HG03139 (cell line): ENCODE data around the gene GNB4.

Experiments
- ATAC-seq: cut with Tn5 transposase; IDR thresholded peaks from one replicate; pipeline ENCODE4 v1.9.1; 2021; ENCODE audit not compliant: unreplicated experiment

Gene GNB4

DNA sequence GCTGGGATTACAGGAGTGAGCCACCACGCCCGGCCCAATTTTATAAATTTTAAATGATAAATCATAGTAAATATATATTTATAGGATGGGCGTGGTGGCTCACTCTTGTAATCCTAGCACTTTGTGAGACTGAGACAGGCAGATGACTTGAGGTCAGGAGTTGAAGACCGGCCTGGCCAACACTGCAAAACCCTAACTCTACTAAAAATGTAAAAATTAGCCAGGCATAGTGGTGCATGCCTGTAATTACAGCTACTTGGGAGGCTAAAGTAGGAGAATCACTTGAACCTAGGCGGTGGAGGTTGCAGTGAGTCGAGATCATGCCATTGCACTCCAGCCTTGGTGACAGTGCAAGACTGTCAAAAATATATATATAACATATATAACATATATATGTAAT is 77.3 kb downstream of the GNB4 start:
- no peak for ATAC-seq

GRCh38 chr3:179369621-179370020 is 81.6 kb downstream of the GNB4 start:
- no peak for ATAC-seq

DNA sequence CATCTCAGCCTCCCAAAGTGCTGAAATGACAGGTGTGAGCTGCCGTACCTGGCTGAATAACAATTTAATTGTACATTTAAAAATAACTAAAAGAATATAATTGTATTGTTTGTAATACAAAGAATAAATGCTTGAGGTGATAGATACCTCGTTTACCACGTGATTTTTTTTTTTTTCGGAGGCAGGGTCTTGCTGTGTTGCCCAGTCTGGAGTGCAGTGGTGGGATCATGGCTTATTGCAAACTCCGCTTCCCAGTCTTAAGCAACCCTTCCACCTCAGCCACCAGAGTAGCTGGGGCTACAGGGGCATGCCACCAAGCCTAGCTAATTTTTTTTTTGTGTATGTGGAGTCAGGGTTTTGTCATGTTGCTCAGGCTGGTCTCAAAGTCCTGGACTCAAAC is 87.9 kb downstream of the GNB4 start:
- ATAC-seq: no peak

DNA sequence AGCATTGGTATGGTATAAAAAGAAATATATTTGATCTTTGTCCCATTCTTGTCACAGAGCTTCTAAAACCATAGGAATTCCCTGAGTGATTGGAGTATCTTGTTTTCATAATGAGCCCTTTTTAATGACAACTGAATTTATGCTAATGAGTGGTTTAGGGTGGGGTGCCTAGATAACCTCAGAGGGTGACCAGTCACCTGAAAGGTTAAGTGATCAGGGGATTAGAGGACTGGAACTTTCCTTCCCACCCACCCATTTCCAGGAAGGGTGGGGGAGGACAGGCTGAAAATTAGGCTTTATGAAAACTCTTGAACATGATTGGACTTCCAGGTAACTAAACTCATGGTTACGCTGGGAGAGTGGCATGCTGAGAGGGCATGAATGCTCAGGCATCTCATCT is 95.3 kb downstream of the GNB4 start:
- ATAC-seq: no peak

DNA sequence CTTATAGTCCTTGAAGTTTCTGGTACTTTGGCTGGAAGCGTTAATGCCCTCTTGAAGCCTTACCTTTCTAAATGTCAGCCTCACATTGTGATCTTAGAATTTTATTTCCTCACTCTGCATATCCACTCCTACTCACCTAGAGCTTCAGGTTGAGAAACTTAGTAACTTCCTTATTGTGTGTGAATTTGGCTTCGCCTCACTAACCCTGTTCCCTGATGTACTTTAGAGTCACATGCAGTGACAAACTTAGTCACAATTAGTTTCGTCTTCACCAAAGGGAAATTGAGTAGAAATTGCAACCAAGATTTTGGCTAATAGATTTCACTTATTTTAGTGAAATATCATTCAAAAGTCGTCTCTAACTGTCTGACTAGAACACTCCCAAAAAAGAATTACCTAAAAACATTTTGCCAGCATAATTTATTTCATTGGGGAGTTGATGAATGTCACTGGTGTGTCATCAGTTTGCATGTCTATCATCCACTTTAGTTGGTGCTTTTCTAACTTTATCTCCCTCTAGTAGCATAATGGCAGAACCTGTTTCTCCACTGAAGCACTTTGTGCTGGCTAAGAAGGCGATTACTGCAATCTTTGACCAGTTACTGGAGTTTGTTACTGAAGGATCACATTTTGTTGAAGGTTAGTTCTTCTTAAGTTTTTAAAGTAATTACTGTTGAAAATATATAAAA is 102.8 kb downstream of the GNB4 start:
- ATAC-seq: peak; percentile 62

GRCh38 chr3:179347345-179348194 is 103.7 kb downstream of the GNB4 start, which contains the start of gene MFN1:
MFN1 (plus strand) TSS chr3:179347709; CDS start chr3:179348852, 1,143 bp downstream.
- ATAC-seq: peak; percentile 89
